GM10847 (cell line): ENCODE data around the gene PRKCSH.

Experiments used
- POLR2A ChIP-seq: IDR thresholded peaks from 2 replicates; pipeline ENCODE4 v1.6.1; 2011; ENCODE audit not compliant: insufficient read length; ENCODE audit errors: extremely low read depth

PRKCSH gene

DNA sequence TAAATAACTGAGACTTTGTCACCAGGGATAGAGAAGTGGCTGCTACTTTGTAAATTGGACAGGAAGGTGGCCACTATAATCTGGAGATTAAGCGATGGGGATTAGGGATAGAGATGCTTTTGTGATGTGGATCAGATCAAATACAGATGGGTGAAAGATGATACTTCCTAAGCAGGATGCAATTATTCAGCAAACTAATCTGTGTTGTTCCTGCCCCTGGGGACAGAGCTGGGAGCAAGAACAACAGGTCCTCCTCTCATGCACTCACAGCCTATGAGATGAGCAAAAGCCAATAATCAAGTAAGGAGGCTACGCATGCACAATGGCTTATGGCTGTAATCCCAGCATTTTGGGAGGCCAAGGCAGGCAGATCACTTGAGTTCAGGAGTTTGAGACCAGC is 20.9 kb upstream of the PRKCSH start:
- no peak for TF ChIP-seq POLR2A

GRCh38 chr19:11416346-11417052 is 18.9 kb upstream of the PRKCSH start:
- TF ChIP-seq POLR2A = no peak

GRCh38 chr19:11418094-11418548 is 17.3 kb upstream of the PRKCSH start:
- TF ChIP-seq POLR2A = no peak

- TF ChIP-seq POLR2A = no peak
Measured at GRCh38 chr19:11418549-11419506, 16.6 kb upstream of the PRKCSH start, which contains the start of gene RGL3. Gene RGL3 (minus strand): TSS chr19:11419314. CDS start chr19:11419278, 36 bp downstream.

DNA sequence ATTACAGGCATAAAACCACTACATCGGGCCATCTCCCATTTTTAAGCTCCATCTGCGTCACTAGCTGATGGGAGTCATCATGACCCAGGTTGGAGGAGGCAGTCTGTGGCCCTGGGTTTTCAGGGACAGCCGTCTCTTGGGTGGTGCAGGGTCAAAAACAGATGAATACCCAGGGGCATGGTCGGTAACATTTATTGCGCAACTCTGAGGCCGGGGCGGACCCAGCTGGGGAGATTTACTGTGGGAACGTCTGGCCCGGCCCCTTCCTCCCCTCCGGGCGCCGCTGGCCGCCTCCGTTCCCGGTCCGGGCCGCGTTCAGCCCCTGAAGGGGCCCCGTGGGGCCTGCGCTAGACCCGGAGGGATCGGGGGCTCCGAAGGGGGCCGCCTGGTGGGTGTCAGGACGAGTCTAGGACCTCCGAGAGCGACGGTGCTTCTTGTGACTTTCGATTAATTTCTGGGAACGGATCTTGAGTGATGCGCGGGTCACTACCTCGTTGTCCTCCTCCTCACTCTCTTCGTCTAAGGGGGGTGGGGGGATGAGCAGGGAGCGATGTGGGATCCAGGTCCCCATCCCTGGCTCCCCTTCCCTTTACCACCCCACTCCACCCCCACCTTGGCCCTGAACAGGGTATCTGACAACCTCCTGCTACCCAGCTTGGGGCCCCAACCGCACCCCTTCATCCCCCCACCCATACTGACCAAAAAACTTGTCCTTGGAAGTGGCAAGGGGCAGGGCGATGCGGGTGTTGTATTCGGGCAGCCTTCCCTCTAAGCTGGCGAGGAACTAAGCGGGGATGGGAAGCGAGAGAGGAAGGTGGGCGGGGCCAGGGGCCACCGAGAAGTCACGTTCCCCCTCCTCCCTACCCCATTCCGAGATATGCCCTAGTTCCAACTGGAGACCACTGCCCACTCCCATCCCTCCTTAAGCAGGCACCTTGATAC is 14.7 kb upstream of the PRKCSH start:
- TF ChIP-seq POLR2A = no peak

GRCh38 chr19:11421371-11422098 is 13.9 kb upstream of the PRKCSH start:
- TF ChIP-seq POLR2A = no peak

DNA sequence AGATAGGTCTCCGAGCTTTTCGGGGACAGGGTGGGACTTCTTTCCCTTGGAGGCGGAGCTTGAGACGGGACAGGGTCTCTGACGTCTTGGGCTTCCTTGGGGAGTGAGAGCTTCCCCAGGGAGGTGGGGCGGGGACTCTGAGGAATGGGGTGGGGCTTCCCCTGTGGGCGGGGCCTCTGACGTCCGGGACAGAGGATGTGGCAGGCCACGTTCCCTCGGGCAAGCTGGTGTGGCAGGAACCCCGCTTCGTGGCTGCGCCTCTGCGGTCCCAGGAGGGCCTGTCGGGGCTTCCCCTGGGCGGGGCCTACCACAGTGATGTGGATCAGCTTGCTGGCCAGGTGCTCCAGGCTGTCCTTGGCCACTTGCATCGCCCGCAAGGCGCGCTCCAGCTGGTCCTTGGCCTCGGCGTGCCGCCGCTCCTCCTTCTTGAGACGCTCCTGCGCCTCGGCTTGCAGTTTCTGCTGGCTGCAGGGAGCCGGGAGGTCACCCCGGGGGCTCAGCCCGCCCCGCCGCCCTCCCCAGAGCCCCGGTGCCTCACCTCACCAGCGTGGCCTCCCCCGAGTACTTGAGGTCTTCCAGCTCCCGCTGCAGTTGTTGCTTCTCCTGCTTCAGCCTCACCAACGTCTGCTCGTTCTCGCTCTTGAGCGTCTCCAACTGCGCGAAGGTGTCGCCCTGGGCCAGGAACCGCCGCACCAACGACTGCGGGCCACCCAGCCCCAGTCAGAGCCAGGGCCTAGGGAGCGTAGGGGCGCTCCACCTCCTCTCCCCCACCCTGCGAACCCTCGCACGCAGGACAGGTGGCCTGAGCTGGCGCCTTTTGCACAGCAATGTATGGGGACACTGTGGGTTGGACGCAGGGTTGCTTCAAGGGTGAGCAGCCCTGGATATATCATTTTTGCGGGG is 13.0 kb upstream of the PRKCSH start:
- TF ChIP-seq POLR2A = no peak

DNA sequence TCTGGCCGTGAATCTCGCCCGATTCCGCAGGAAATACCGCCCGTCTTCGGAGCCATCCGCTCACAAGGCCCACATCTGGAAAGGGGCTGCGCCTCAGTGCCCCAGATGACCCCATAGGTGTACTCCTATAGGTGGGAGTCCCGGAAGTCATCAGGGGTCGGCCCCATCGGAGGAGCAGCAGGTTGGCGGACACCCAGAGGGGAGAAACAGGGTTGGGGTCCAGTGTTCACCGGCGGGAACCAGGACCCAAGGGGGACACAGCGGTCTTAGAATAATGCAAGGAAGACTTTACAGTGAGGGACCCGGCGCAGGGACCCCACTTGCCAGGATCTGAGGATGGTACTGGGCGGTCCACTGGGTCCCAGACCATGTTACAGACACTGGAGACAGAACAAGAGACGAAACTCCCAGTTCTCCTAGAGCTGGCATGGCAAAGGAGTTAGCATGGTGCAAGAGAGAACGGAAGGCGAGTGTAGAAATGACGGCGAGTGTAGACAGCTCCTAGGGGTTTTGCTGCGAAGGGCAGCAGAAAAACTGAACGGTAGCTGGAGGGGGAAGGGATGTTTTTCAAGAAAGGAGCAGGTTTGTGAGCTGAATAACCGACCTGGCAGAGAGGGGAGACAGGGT is 12.2 kb upstream of the PRKCSH start:
- TF ChIP-seq POLR2A = no peak

DNA sequence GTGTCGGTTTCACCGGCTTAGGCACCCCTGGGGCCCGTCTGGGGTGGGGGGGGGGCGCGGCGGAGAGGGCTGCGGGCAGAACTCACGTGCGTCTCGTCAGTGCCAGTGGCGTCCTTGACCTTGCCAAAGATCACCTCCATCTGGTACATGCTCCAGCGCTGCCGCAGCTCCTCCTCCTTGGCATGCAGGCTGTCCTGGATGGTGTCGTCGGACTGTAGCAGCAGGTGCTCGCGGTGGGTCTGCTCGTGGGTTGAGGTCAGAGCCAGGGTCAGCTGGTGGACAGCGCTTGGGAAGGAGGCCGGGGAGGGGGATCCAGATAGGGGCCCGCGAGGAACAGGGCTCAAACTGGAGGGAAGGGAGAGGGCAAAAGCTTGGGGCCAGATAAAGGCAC is 11.6 kb upstream of the PRKCSH start:
- TF ChIP-seq POLR2A = no peak

- TF ChIP-seq POLR2A = no peak
Measured at GRCh38 chr19:11425719-11426457, 9.5 kb upstream of the PRKCSH start.

DNA sequence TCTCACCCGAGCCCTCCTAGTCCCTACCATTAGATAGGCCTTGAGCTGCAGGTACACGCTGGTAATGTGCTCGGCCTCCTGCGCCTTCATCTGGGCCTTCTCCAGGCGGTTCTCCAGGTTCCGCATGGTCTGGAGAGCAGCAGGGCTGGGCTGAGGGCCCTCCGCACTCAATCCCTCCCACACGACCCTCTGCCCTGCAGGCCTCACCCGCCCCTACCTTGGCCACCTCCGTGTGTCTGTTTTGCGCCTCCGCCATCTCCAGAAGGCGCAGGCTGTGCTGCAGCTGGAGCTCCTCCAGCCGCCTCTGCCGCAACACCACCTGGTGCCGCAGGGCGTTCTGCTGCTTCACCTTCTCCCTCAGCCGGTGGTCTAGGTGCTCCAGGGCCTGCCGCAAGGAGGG is 8.8 kb upstream of the PRKCSH start:
- TF ChIP-seq POLR2A = no peak

GRCh38 chr19:11434703-11435056 is 755 bp upstream of the PRKCSH start:
- no peak for TF ChIP-seq POLR2A

GRCh38 chr19:11435833-11436313 is 438 bp downstream of the PRKCSH start:
- no peak for TF ChIP-seq POLR2A
